Osteoblast (primary cell): ENCODE measurements around the gene RABL3. TPM values are rescaled to one million over a fixed set of nuclear protein-coding genes. Genes with fewer than 3 reads are reported as not detected.
A peak's percentile ranks its signal among the peaks of the same experiment; 100 is the strongest.

Experiments used
- DNase-seq: peaks from one replicate; pipeline ENCODE4 v3.0.0; 2011; ENCODE audit warnings: low spot score, mixed read lengths; ENCODE audit not compliant: insufficient read length; ENCODE audit errors: missing footprints
- H2AFZ ChIP-seq: 2 replicates; pipeline ENCODE4 v1.6.0; 2011; ENCODE audit warnings: mild to moderate bottlenecking, low read length
- H3K27ac ChIP-seq: 2 replicates; pipeline ENCODE4 v1.5.1; 2011; ENCODE audit warnings: mild to moderate bottlenecking, low read depth, low read length, moderate library complexity
- H3K27me3 ChIP-seq: 2 replicates; pipeline ENCODE4 v1.6.0; 2012; ENCODE audit warnings: mild to moderate bottlenecking, control low read depth, inconsistent platforms, low read length, moderate library complexity; ENCODE audit not compliant: insufficient read depth
- H3K36me3 ChIP-seq: 2 replicates; pipeline ENCODE4 v1.5.1; 2011; ENCODE audit warnings: mild to moderate bottlenecking, low read length, control low read depth, moderate library complexity; ENCODE audit not compliant: insufficient read depth
- H3K4me1 ChIP-seq: 2 replicates; pipeline ENCODE4 v1.5.1; 2011; ENCODE audit warnings: mild to moderate bottlenecking, low read length, control low read depth, moderate library complexity; ENCODE audit not compliant: insufficient read depth
- H3K4me2 ChIP-seq: 2 replicates; pipeline ENCODE4 v1.6.0; 2011; ENCODE audit warnings: mild to moderate bottlenecking, low read length; ENCODE audit not compliant: insufficient read depth
- H3K4me3 ChIP-seq: fragments of 200-600 bp; sonication (generic); 3 replicates; pipeline ENCODE4 v1.5.1; 2012; ENCODE audit warnings: mild to moderate bottlenecking, low read length, inconsistent platforms; ENCODE audit not compliant: insufficient read depth
- H3K79me2 ChIP-seq: 2 replicates; pipeline ENCODE4 v1.6.0; 2012; ENCODE audit warnings: mild to moderate bottlenecking, low read length, control low read depth, inconsistent platforms; ENCODE audit not compliant: insufficient read depth
- H3K9me3 ChIP-seq: 2 replicates; pipeline ENCODE4 v1.5.1; 2011; ENCODE audit warnings: low read depth, low read length, control low read depth
- H4K20me1 ChIP-seq: 2 replicates; pipeline ENCODE4 v1.6.0; 2012; ENCODE audit warnings: mild to moderate bottlenecking, low read length, control low read depth; ENCODE audit not compliant: insufficient read depth
- small RNA-seq: library from RNA; depleted of rRNA; stranded (forward); fragments of <200 nt; gene quantifications from one replicate; pipeline ENCODE3, GENCODE V24; 2012
- total RNA-seq: library from RNA; depleted of rRNA; stranded (reverse); fragments of >200 nt; gene quantifications from 2 replicates; pipeline ENCODE4 v1.2.3, GENCODE V29; 2012
- TF ChIP-seq, protein P1 (sequence below): IDR thresholded peaks from 2 replicates; pipeline ENCODE4 v1.5.1; 2011; ENCODE audit warnings: mild to moderate bottlenecking, low read depth, low read length, moderate library complexity; ENCODE audit errors: extremely low read depth

The RABL3 gene
- total RNA-seq, 1 donor, result 15.2 TPM

DNA sequence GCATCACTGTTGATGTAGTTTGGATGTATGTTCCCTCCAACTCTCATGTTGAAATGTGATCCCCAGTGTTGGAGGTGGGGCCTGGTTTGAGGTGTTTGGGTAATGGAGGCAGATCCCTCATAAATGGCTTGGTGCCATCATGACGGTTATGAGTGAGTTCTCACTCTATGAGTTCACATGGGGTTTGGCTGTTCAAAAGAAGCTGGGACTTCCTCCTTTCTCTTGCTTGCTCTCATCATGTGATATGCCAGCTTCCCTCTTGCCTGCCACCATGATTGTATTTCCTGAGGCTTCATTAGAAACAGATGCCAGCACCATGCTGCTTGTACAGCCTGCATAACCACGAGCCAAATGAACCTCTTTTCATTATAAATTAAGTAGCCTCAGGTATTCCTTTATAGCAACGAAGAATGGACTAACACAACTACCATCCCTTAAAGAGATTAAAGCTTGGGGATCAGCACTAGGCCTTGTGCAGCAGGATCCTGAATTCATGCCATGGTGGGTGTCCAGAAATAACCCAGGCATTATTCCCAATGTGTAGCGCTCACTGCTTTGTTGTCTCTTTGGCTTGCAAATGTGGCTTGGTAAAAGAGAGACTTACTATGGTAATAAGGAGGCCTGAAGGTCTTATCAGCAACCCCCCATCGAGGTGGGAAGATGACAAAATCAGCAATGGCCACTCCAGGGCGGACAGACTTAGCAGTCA, 104.3 kb downstream of the RABL3 start:
- no peak overlapping the region for H3K4me3 ChIP-seq
- peaks cover 30% of the 10 kb centered on the region for H3K4me1 ChIP-seq
- no peaks in the 10 kb centered on the region for H3K79me2 ChIP-seq
- no peaks in the 10 kb centered on the region for H3K36me3 ChIP-seq
- H2AFZ ChIP-seq, result peak overlapping the region; percentile 67
- H3K4me2 ChIP-seq, result no peak overlapping the region
- no peaks in the 10 kb centered on the region for H3K9me3 ChIP-seq
- TF ChIP-seq, protein P1, sequence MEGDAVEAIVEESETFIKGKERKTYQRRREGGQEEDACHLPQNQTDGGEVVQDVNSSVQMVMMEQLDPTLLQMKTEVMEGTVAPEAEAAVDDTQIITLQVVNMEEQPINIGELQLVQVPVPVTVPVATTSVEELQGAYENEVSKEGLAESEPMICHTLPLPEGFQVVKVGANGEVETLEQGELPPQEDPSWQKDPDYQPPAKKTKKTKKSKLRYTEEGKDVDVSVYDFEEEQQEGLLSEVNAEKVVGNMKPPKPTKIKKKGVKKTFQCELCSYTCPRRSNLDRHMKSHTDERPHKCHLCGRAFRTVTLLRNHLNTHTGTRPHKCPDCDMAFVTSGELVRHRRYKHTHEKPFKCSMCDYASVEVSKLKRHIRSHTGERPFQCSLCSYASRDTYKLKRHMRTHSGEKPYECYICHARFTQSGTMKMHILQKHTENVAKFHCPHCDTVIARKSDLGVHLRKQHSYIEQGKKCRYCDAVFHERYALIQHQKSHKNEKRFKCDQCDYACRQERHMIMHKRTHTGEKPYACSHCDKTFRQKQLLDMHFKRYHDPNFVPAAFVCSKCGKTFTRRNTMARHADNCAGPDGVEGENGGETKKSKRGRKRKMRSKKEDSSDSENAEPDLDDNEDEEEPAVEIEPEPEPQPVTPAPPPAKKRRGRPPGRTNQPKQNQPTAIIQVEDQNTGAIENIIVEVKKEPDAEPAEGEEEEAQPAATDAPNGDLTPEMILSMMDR, result no peak
- no peaks in the 10 kb centered on the region for H4K20me1 ChIP-seq
- no peaks in the 10 kb centered on the region for H3K27me3 ChIP-seq
- no peak overlapping the region for H3K27ac ChIP-seq
- DNase-seq, result no peak

DNA sequence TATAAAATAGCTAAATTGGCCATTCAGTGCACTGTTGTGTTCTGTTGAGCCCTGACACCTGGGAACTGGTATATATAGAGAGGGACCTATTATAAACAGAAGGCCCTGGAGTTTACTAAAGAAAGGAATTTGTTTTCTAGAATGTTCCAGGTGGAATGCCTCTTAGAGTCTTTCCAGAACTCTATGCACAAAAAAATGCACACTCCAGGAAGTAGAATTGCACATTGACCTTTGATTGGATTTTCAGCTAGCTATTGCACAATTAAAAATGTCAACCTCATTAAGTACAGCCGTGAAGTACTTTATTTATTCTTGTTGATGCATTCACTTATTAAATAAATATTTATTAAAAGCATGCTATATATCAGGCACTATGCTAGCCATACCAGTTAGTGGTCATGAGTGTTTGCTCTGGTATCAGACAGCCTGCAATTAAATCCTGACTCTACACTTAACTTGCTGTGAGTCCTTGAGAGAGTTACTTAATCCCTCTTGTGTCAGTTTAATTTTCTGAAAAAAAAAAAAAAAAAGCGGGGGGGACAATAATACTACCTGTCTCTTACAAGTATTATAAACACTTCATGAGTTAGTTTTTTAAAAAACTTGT, 105.4 kb downstream of the RABL3 start:
- Histone ChIP-seq H3K4me2 (no peak overlapping the region), H3K79me2 (no peaks in the 10 kb centered on the region), H3K4me1 (peaks cover 21% of the 10 kb centered on the region), H3K4me3 (no peak overlapping the region), H2AFZ (no peak overlapping the region), H3K27me3 (no peaks in the 10 kb centered on the region), H3K27ac (no peak overlapping the region), H3K9me3 (no peaks in the 10 kb centered on the region), H3K36me3 (no peaks in the 10 kb centered on the region), H4K20me1 (no peaks in the 10 kb centered on the region)
- TF ChIP-seq, protein P1, result no peak
- no peak for DNase-seq

Small RNA genes within 50 kb of the gene (small RNA-seq; reads per million reads assigned to genes)
- not detected for gene MTCO1P29
- not detected for gene MTCO2P29

Other genes starting within 250 kb of the RABL3 start
- 38.4 and 40.7 TPM in 2 replicates for gene NDUFB4, start 146.2 kb downstream of the RABL3 start, total RNA-seq
- under 0.01 TPM in 2 replicates for gene HGD, start 60.3 kb downstream of the RABL3 start, total RNA-seq
- 13.0 and 14.4 TPM in 2 replicates for gene GTF2E1, start 228 bp upstream of the RABL3 start, total RNA-seq
- gene STXBP5L, start 165.7 kb upstream of the RABL3 start, total RNA-seq, result not detected in 2 replicates